WTC11 (cell line): ENCODE data around the gene UGT8.

Experiments
- CBFB ChIP-seq: sonication (generic); formaldehyde crosslinking; IDR thresholded peaks from 2 replicates; pipeline ENCODE4 v1.8.1; 2022; ENCODE audit warnings: mild to moderate bottlenecking, low read depth, missing genetic modification reagents
- GABPB1 ChIP-seq: sonication (generic); formaldehyde crosslinking; IDR thresholded peaks from 2 replicates; pipeline ENCODE4 v1.8.1; 2023; ENCODE audit warnings: mild to moderate bottlenecking, missing genetic modification reagents
- TP53 ChIP-seq: sonication (generic); formaldehyde crosslinking; IDR thresholded peaks from 2 replicates; pipeline ENCODE4 v1.8.1; 2023; ENCODE audit warnings: mild to moderate bottlenecking, missing genetic modification reagents
- ZBTB21 ChIP-seq: sonication (generic); formaldehyde crosslinking; IDR thresholded peaks from 2 replicates; pipeline ENCODE4 v1.8.1; 2023; ENCODE audit warnings: mild to moderate bottlenecking, missing genetic modification reagents, borderline replicate concordance
- TF ChIP-seq, protein P1 (sequence below): fragments of 200-600 bp; IDR thresholded peaks from 2 replicates; pipeline ENCODE4 v1.8.0; 2022; ENCODE audit warnings: antibody characterized with exemption
- TF ChIP-seq, protein P2 (sequence below): sonication (generic); formaldehyde crosslinking; IDR thresholded peaks from 2 replicates; pipeline ENCODE4 v1.8.1; 2023; ENCODE audit warnings: mild to moderate bottlenecking, missing genetic modification reagents
- TF ChIP-seq, protein P3 (sequence below): sonication (generic); formaldehyde crosslinking; IDR thresholded peaks from 2 replicates; pipeline ENCODE4 v1.8.0; 2023; ENCODE audit warnings: missing genetic modification reagents, mild to moderate bottlenecking, borderline replicate concordance
- TF ChIP-seq, protein P4 (sequence below): sonication (generic); formaldehyde crosslinking; IDR thresholded peaks from 2 replicates; pipeline ENCODE4 v1.8.0; 2022; ENCODE audit warnings: mild to moderate bottlenecking, missing genetic modification reagents
- TF ChIP-seq, protein P5 (sequence below): sonication (generic); formaldehyde crosslinking; IDR thresholded peaks from 2 replicates; pipeline ENCODE4 v1.8.1; 2023; ENCODE audit warnings: mild to moderate bottlenecking, missing genetic modification reagents, moderate library complexity
- TF ChIP-seq, protein P6 (sequence below): sonication (generic); formaldehyde crosslinking; IDR thresholded peaks from 2 replicates; pipeline ENCODE4 v1.8.1; 2023; ENCODE audit warnings: mild to moderate bottlenecking, moderate library complexity, missing genetic modification reagents

DNA sequence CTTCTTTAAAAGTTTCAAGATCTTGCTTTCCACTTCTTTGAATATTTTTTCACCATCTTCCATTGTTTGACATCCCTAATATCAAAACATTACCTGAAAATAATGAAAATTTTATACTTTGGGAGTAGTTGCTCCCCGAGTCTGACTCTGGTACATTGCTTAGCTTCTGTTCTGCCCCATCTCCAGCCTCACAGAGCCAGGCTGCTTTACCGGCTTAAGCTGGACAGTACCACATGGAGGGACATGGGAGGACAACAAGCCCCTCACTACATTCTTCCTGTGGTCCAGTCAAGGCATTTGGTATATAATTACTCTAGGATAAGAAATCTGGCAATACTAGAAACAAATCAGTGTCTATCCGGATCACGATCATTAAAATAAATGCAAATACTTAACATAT, 60.2 kb downstream of the UGT8 start:
- TF ChIP-seq, protein P1, sequence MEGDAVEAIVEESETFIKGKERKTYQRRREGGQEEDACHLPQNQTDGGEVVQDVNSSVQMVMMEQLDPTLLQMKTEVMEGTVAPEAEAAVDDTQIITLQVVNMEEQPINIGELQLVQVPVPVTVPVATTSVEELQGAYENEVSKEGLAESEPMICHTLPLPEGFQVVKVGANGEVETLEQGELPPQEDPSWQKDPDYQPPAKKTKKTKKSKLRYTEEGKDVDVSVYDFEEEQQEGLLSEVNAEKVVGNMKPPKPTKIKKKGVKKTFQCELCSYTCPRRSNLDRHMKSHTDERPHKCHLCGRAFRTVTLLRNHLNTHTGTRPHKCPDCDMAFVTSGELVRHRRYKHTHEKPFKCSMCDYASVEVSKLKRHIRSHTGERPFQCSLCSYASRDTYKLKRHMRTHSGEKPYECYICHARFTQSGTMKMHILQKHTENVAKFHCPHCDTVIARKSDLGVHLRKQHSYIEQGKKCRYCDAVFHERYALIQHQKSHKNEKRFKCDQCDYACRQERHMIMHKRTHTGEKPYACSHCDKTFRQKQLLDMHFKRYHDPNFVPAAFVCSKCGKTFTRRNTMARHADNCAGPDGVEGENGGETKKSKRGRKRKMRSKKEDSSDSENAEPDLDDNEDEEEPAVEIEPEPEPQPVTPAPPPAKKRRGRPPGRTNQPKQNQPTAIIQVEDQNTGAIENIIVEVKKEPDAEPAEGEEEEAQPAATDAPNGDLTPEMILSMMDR, result no peak
- TF ChIP-seq ZBTB21 (CRISPR knock-in tag) (no peak), CBFB (CRISPR knock-in tag) (no peak), GABPB1 (CRISPR knock-in tag) (no peak), TP53 (no peak)
- TF ChIP-seq, protein P2, sequence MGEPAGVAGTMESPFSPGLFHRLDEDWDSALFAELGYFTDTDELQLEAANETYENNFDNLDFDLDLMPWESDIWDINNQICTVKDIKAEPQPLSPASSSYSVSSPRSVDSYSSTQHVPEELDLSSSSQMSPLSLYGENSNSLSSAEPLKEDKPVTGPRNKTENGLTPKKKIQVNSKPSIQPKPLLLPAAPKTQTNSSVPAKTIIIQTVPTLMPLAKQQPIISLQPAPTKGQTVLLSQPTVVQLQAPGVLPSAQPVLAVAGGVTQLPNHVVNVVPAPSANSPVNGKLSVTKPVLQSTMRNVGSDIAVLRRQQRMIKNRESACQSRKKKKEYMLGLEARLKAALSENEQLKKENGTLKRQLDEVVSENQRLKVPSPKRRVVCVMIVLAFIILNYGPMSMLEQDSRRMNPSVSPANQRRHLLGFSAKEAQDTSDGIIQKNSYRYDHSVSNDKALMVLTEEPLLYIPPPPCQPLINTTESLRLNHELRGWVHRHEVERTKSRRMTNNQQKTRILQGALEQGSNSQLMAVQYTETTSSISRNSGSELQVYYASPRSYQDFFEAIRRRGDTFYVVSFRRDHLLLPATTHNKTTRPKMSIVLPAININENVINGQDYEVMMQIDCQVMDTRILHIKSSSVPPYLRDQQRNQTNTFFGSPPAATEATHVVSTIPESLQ (CRISPR knock-in tag), result no peak
- TF ChIP-seq, protein P3, sequence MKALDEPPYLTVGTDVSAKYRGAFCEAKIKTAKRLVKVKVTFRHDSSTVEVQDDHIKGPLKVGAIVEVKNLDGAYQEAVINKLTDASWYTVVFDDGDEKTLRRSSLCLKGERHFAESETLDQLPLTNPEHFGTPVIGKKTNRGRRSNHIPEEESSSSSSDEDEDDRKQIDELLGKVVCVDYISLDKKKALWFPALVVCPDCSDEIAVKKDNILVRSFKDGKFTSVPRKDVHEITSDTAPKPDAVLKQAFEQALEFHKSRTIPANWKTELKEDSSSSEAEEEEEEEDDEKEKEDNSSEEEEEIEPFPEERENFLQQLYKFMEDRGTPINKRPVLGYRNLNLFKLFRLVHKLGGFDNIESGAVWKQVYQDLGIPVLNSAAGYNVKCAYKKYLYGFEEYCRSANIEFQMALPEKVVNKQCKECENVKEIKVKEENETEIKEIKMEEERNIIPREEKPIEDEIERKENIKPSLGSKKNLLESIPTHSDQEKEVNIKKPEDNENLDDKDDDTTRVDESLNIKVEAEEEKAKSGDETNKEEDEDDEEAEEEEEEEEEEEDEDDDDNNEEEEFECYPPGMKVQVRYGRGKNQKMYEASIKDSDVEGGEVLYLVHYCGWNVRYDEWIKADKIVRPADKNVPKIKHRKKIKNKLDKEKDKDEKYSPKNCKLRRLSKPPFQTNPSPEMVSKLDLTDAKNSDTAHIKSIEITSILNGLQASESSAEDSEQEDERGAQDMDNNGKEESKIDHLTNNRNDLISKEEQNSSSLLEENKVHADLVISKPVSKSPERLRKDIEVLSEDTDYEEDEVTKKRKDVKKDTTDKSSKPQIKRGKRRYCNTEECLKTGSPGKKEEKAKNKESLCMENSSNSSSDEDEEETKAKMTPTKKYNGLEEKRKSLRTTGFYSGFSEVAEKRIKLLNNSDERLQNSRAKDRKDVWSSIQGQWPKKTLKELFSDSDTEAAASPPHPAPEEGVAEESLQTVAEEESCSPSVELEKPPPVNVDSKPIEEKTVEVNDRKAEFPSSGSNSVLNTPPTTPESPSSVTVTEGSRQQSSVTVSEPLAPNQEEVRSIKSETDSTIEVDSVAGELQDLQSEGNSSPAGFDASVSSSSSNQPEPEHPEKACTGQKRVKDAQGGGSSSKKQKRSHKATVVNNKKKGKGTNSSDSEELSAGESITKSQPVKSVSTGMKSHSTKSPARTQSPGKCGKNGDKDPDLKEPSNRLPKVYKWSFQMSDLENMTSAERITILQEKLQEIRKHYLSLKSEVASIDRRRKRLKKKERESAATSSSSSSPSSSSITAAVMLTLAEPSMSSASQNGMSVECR (CRISPR knock-in tag), result no peak
- TF ChIP-seq, protein P4, sequence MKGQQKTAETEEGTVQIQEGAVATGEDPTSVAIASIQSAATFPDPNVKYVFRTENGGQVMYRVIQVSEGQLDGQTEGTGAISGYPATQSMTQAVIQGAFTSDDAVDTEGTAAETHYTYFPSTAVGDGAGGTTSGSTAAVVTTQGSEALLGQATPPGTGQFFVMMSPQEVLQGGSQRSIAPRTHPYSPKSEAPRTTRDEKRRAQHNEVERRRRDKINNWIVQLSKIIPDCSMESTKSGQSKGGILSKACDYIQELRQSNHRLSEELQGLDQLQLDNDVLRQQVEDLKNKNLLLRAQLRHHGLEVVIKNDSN (CRISPR knock-in tag), result no peak
- TF ChIP-seq, protein P5, sequence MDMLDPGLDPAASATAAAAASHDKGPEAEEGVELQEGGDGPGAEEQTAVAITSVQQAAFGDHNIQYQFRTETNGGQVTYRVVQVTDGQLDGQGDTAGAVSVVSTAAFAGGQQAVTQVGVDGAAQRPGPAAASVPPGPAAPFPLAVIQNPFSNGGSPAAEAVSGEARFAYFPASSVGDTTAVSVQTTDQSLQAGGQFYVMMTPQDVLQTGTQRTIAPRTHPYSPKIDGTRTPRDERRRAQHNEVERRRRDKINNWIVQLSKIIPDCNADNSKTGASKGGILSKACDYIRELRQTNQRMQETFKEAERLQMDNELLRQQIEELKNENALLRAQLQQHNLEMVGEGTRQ, result no peak
- TF ChIP-seq, protein P6, sequence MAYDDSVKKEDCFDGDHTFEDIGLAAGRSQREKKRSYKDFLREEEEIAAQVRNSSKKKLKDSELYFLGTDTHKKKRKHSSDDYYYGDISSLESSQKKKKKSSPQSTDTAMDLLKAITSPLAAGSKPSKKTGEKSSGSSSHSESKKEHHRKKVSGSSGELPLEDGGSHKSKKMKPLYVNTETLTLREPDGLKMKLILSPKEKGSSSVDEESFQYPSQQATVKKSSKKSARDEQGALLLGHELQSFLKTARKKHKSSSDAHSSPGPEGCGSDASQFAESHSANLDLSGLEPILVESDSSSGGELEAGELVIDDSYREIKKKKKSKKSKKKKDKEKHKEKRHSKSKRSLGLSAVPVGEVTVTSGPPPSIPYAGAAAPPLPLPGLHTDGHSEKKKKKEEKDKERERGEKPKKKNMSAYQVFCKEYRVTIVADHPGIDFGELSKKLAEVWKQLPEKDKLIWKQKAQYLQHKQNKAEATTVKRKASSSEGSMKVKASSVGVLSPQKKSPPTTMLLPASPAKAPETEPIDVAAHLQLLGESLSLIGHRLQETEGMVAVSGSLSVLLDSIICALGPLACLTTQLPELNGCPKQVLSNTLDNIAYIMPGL (CRISPR knock-in tag), result no peak
